Prostate gland (tissue), 2 donors: ENCODE measurements around the gene ATP9B. TPM values are rescaled to one million over a fixed set of nuclear protein-coding genes. Genes with fewer than 3 reads are reported as not detected.
A peak's percentile ranks its signal among the peaks of the same experiment; 100 is the strongest.

ENCODE experiments used
- DNase-seq: peaks from one replicate; pipeline ENCODE4 v3.0.0-alpha.2; 2019; ENCODE audit warnings: low spot score
- H3K27ac ChIP-seq, 2 donors: fragments of 200-600 bp; sonication (generic); 2 replicates each; pipeline ENCODE4 v1.5.1; 2017 to 2019
- H3K27me3 ChIP-seq: fragments of 200-600 bp; sonication (generic); replicated peaks from 2 replicates; pipeline ENCODE4 v1.5.1; 2019; ENCODE audit not compliant: insufficient read depth
- H3K36me3 ChIP-seq, 2 donors: fragments of 200-600 bp; sonication (generic); 1 replicate in 1 of 2; 2 replicates in 1 of 2; pipeline versions ENCODE4 v1.5.1 to v1.8.1; 2017 to 2019
- H3K4me1 ChIP-seq: fragments of 200-600 bp; sonication (generic); replicated peaks from 2 replicates; pipeline ENCODE4 v1.5.1; 2019
- H3K4me3 ChIP-seq, 2 donors: fragments of 200-600 bp; sonication (generic); 2 replicates each; pipeline ENCODE4 v1.5.1; 2017 to 2019
- H3K9me3 ChIP-seq: fragments of 200-600 bp; sonication (generic); 2 replicates; pipeline ENCODE4 v1.5.1; 2017
- POLR2A ChIP-seq: fragments of 450-650 bp; IDR thresholded peaks from one replicate; pipeline ENCODE4 v1.6.1; 2016; ENCODE audit warnings: antibody characterized with exemption, mild to moderate bottlenecking
- POLR2AphosphoS5 ChIP-seq: sonication (generic); formaldehyde crosslinking; IDR thresholded peaks from one replicate; pipeline ENCODE4 v1.6.1; 2017; ENCODE audit warnings: antibody characterized with exemption
- WGBS: methylation state at CpG from one replicate; pipeline ENCODE4 v1.1.5; 2018; 5-methylcytosine and 5-hydroxymethylcytosine counted together
- intact Hi-C: fragments of 100-400 bp; cut with DNase I; formaldehyde crosslinking; loops from one replicate; pipeline ENCODE4 v1.14.2; 2022
- total RNA-seq, 2 donors: library from RNA; depleted of rRNA; stranded (reverse); fragments of >200 nt; gene quantifications; one replicate each; pipeline ENCODE4 v1.1.0, GENCODE V29; 2016
- TF ChIP-seq, protein P1 (sequence below), 4 experiments: fragments of 200-600 bp in 2 of 4; fragments of 450-650 bp in 2 of 4; sonication (generic) in 2 of 4; IDR thresholded peaks; 1 replicate in 3 of 4; 2 replicates in 1 of 4; pipeline ENCODE4 v1.5.1; 2016 to 2019; ENCODE audit warnings: antibody characterized with exemption in 4 of 4, mild to moderate bottlenecking in 2 of 4, moderate library complexity in 2 of 4

The ATP9B gene
- total RNA-seq, 2 donors from 2014 or later, result 33.8 to 55.6 TPM

GRCh38 chr18:79380816-79381806 is 311.9 kb downstream of the ATP9B start:
- H3K27me3 ChIP-seq, result no peaks in the 10 kb centered on the region
- H3K36me3 ChIP-seq, result no peaks in the 10 kb centered on the region
- H3K27ac ChIP-seq, result no peak overlapping the region
- TF ChIP-seq POLR2A (no peak), POLR2AphosphoS5 (no peak)
- TF ChIP-seq, protein P1, sequence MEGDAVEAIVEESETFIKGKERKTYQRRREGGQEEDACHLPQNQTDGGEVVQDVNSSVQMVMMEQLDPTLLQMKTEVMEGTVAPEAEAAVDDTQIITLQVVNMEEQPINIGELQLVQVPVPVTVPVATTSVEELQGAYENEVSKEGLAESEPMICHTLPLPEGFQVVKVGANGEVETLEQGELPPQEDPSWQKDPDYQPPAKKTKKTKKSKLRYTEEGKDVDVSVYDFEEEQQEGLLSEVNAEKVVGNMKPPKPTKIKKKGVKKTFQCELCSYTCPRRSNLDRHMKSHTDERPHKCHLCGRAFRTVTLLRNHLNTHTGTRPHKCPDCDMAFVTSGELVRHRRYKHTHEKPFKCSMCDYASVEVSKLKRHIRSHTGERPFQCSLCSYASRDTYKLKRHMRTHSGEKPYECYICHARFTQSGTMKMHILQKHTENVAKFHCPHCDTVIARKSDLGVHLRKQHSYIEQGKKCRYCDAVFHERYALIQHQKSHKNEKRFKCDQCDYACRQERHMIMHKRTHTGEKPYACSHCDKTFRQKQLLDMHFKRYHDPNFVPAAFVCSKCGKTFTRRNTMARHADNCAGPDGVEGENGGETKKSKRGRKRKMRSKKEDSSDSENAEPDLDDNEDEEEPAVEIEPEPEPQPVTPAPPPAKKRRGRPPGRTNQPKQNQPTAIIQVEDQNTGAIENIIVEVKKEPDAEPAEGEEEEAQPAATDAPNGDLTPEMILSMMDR (IDR thresholded peaks at IDR 0.05), result peak; percentile 66 to 88 (median 83)
- intact Hi-C loops, result no loop called here
- no peaks in the 10 kb centered on the region for H3K9me3 ChIP-seq
- no peak overlapping the region for H3K4me3 ChIP-seq
- H3K4me1 ChIP-seq, result no peaks in the 10 kb centered on the region
- peak; percentile 52 for DNase-seq
- 58% methylated on average over 30 of the region's 30 CpGs for WGBS

- Histone ChIP-seq H3K4me1 (no peaks in the 10 kb centered on the region), H3K36me3 (no peaks in the 10 kb centered on the region), H3K9me3 (no peaks in the 10 kb centered on the region), H3K4me3 (no peak overlapping the region), H3K27me3 (no peaks in the 10 kb centered on the region), H3K27ac (no peak overlapping the region)
- intact Hi-C loops, result no loop called here
- no peak for TF ChIP-seq POLR2A
- no peak for DNase-seq
- 86% methylated on average over 16 of the region's 16 CpGs for WGBS
Observed at GRCh38 chr18:79381811-79382311, 312.7 kb downstream of the ATP9B start.

- no peaks in the 10 kb centered on the region for H3K27me3 ChIP-seq
- intact Hi-C loops, result no loop called here
- no peak for DNase-seq
Observed at GRCh38 chr18:79382681-79383387, 313.6 kb downstream of the ATP9B start.

GRCh38 chr18:79383388-79384056 is 314.3 kb downstream of the ATP9B start:
- Histone ChIP-seq H3K27ac (no peak overlapping the region), H3K27me3 (no peaks in the 10 kb centered on the region), H3K9me3 (no peaks in the 10 kb centered on the region), H3K4me3 (no peak overlapping the region), H3K36me3 (no peaks in the 10 kb centered on the region), H3K4me1 (no peaks in the 10 kb centered on the region)
- WGBS, result 81% methylated on average over 20 of the region's 20 CpGs
- TF ChIP-seq POLR2A (no peak), POLR2AphosphoS5 (no peak)
- TF ChIP-seq, protein P1 (IDR thresholded peaks at IDR 0.05), result no peak
- intact Hi-C loops, result no loop called here
- no peak for DNase-seq

More at GRCh38 chr18:79382681-79383387, 313.6 kb downstream of the ATP9B start:
- no peaks in the 10 kb centered on the region for H3K36me3 ChIP-seq
- no peak for TF ChIP-seq POLR2AphosphoS5
- no peak for TF ChIP-seq POLR2A
- TF ChIP-seq, protein P1 (IDR thresholded peaks at IDR 0.05), result no peak
- H3K4me1 ChIP-seq, result no peaks in the 10 kb centered on the region
- no peak overlapping the region for H3K4me3 ChIP-seq
- H3K27ac ChIP-seq, result no peak overlapping the region
- no peaks in the 10 kb centered on the region for H3K9me3 ChIP-seq
- 76% methylated on average over 27 of the region's 27 CpGs for WGBS
